Loucy (cell line): ENCODE measurements around the gene CD4.

ENCODE experiments used
- CTCF ChIP-seq: fragments of 200-600 bp; sonication (generic); conservative IDR thresholded peaks from 2 replicates; pipeline ENCODE4 v1.5.1; 2014; ENCODE audit warnings: mild to moderate bottlenecking, antibody characterized with exemption, low read length
- EZH2phosphoT487 ChIP-seq: fragments of 200-600 bp; IDR thresholded peaks from 2 replicates; pipeline ENCODE4 v1.6.1; 2018; ENCODE audit warnings: antibody characterized with exemption, mild to moderate bottlenecking, moderate library complexity, borderline replicate concordance

- TF ChIP-seq CTCF: no peak
- TF ChIP-seq EZH2phosphoT487: no peak
Measured at GRCh38 chr12:6860116-6860515, 70.8 kb downstream of the CD4 start.
